NT2/D1 (cell line): ENCODE measurements around the gene GPR135.

Experiments used
- SUZ12 ChIP-seq: IDR thresholded peaks from 2 replicates; pipeline ENCODE4 v1.6.1; 2011; ENCODE audit not compliant: insufficient read length, insufficient read depth; ENCODE audit errors: extremely low read depth
- YY1 ChIP-seq: IDR thresholded peaks from 2 replicates; pipeline ENCODE4 v1.6.1; 2011; ENCODE audit not compliant: insufficient read length, insufficient read depth
- ZNF274 ChIP-seq: IDR thresholded peaks from 2 replicates; pipeline ENCODE4 v1.6.1; 2011; ENCODE audit warnings: mild to moderate bottlenecking, low read depth, low read length

GRCh38 chr14:59429790-59430189 lies 35.4 kb downstream of the GPR135 start:
- no peak for TF ChIP-seq YY1
- TF ChIP-seq ZNF274 = no peak
- no peak for TF ChIP-seq SUZ12
